A549 (cell line): ENCODE measurements around the gene SUPT3H. TPM values are rescaled to one million over a fixed set of nuclear protein-coding genes. Genes with fewer than 3 reads are reported as not detected.

Experiments used
- ATAC-seq, 2 experiments: fragments of 200-7000 bp in 1 of 2; fragments of >200 bp in 1 of 2; cut with Nextera tagmentation in 1 of 2; cut with Tn5 transposase in 1 of 2; 3 replicates each; pipeline versions ENCODE4 v1.8.0 to v1.9.1; 2018 to 2020; ENCODE audit warnings: mild to moderate bottlenecking in 1 of 2, moderate library complexity in 1 of 2
- CTCF ChIA-PET: fragments of 300-600 bp; sonication (Branson Sonifier 250); formaldehyde crosslinking; extraction: SDS; loops from one replicate; lab custom pipeline; 2021; ENCODE audit warnings: antibody characterized with exemption, inconsistent platforms; lab: Yijun Ruan, JAX
- POLR2A ChIA-PET: fragments of 350-600 bp; formaldehyde crosslinking; extraction: SDS; loops from one replicate; lab custom pipeline; 2021; ENCODE audit warnings: antibody characterized with exemption, inconsistent platforms; lab: Yijun Ruan, JAX
- DNase-seq, 2 experiments: peaks; one replicate each; pipeline versions ENCODE4 v3.0.0 to v3.0.0-alpha.2; 2011 to 2016; ENCODE audit warnings: low read depth in 1 of 2, low spot score in 1 of 2
- FAIRE-seq: peaks from 2 replicates; lab custom pipeline; 2011; peaks lifted over from hg19 to GRCh38; lab: Jason Lieb, UNC
- H3K27ac ChIP-seq, 2 experiments: fragments of >200 bp; sonication (Bioruptor Twin); formaldehyde crosslinking; 3 replicates each; pipeline ENCODE4 v1.5.1; 2016 to 2017
- H3K4me1 ChIP-seq: fragments of >200 bp; sonication (Bioruptor Twin); formaldehyde crosslinking; 3 replicates; pipeline ENCODE4 v1.6.1; 2016
- H3K4me2 ChIP-seq: fragments of >200 bp; sonication (Bioruptor Twin); formaldehyde crosslinking; 3 replicates; pipeline ENCODE4 v1.6.1; 2016
- H3K4me3 ChIP-seq: fragments of >200 bp; sonication (Bioruptor Twin); formaldehyde crosslinking; 3 replicates; pipeline ENCODE4 v1.5.1; 2016
- H3K9me3 ChIP-seq: fragments of >200 bp; sonication (Bioruptor Twin); formaldehyde crosslinking; 3 replicates; pipeline ENCODE4 v1.6.1; 2016
- BHLHE40 ChIP-seq: IDR thresholded peaks from 2 replicates; pipeline ENCODE4 v1.6.1; 2012; ENCODE audit warnings: low read depth, low read length, inconsistent platforms
- CBX2 ChIP-seq: fragments of 200-600 bp; sonication (generic); IDR thresholded peaks from 2 replicates; pipeline ENCODE4 v1.6.1; 2016; ENCODE audit warnings: low read depth, mild to moderate bottlenecking, borderline replicate concordance
- CEBPB ChIP-seq, 2 experiments: fragments of >200 bp in 1 of 2; sonication (Bioruptor Twin) in 1 of 2; formaldehyde crosslinking in 1 of 2; IDR thresholded peaks; 2 replicates each; pipeline ENCODE4 v1.6.1; 2012 to 2016
- FOSL2 ChIP-seq, 2 experiments: fragments of 450-650 bp in 1 of 2; fragments of >200 bp in 1 of 2; sonication (Bioruptor Twin) in 1 of 2; formaldehyde crosslinking; IDR thresholded peaks; 2 replicates each; pipeline versions ENCODE4 v1.5.0 to v1.6.1; 2016 to 2020; ENCODE audit warnings: mild to moderate bottlenecking in 1 of 2, moderate library complexity in 1 of 2
- FOXS1 ChIP-seq: fragments of 250-450 bp; sonication (Bioruptor Pico); IDR thresholded peaks from 2 replicates; pipeline ENCODE4 v1.5.0; 2020; ENCODE audit warnings: mild to moderate bottlenecking, moderate library complexity
- GATA3 ChIP-seq: IDR thresholded peaks from 2 replicates; pipeline ENCODE4 v1.6.1; 2012; ENCODE audit warnings: borderline replicate concordance
- HDAC2 ChIP-seq: fragments of 200-600 bp; sonication (generic); IDR thresholded peaks from 2 replicates; pipeline ENCODE4 v1.6.1; 2016
- HEYL ChIP-seq: fragments of 250-450 bp; sonication (Bioruptor Pico); IDR thresholded peaks from 2 replicates; pipeline ENCODE4 v1.8.0; 2021; ENCODE audit warnings: mild to moderate bottlenecking, moderate library complexity
- HOXB5 ChIP-seq: fragments of 250-450 bp; sonication (Bioruptor Pico); IDR thresholded peaks from 2 replicates; pipeline ENCODE4 v1.5.0; 2020; ENCODE audit warnings: mild to moderate bottlenecking, moderate library complexity
- JUN ChIP-seq, 2 experiments: fragments of >200 bp; sonication (Bioruptor Twin); formaldehyde crosslinking; IDR thresholded peaks; 2 replicates in 1 of 2; 3 replicates in 1 of 2; pipeline ENCODE4 v1.6.1; 2016 to 2017
- JUNB ChIP-seq: fragments of >200 bp; sonication (Bioruptor Twin); formaldehyde crosslinking; IDR thresholded peaks from 2 replicates; pipeline ENCODE4 v1.6.1; 2016
- MYC ChIP-seq: IDR thresholded peaks from 2 replicates; pipeline ENCODE4 v1.6.1; 2012; ENCODE audit warnings: mild to moderate bottlenecking, inconsistent platforms, low read length, improper control_type of control experiment, borderline replicate concordance
- NPAS2 ChIP-seq: fragments of 250-450 bp; sonication (Bioruptor Pico); IDR thresholded peaks from 2 replicates; pipeline ENCODE4 v1.8.0; 2022; ENCODE audit warnings: mild to moderate bottlenecking, moderate library complexity, borderline replicate concordance
- NR3C1 ChIP-seq: fragments of >200 bp; sonication (Bioruptor Twin); formaldehyde crosslinking; IDR thresholded peaks from 3 replicates; pipeline ENCODE4 v1.6.1; 2017
- POLR2A ChIP-seq: IDR thresholded peaks from 2 replicates; pipeline ENCODE4 v1.6.1; 2012; ENCODE audit warnings: mild to moderate bottlenecking, low read length
- RFX5 ChIP-seq: fragments of 450-650 bp; IDR thresholded peaks from 2 replicates; pipeline ENCODE4 v1.7.1; 2014; ENCODE audit warnings: antibody characterized with exemption, mild to moderate bottlenecking, moderate library complexity
- RNF2 ChIP-seq: fragments of 200-600 bp; sonication (generic); IDR thresholded peaks from 2 replicates; pipeline ENCODE4 v1.6.1; 2016; ENCODE audit warnings: low read depth, mild to moderate bottlenecking, antibody characterized with exemption, moderate library complexity, borderline replicate concordance
- SMC3 ChIP-seq: fragments of >200 bp; sonication (Bioruptor Twin); formaldehyde crosslinking; IDR thresholded peaks from 3 replicates; pipeline ENCODE4 v1.6.1; 2018; ENCODE audit warnings: inconsistent platforms
- SREBF2 ChIP-seq: fragments of 450-650 bp; IDR thresholded peaks from 2 replicates; pipeline ENCODE4 v1.6.1; 2014; ENCODE audit warnings: mild to moderate bottlenecking, moderate library complexity
- TFCP2L1 ChIP-seq: fragments of 250-450 bp; sonication (Bioruptor Pico); IDR thresholded peaks from 2 replicates; pipeline ENCODE4 v1.5.0; 2021; ENCODE audit warnings: mild to moderate bottlenecking
- ZC3H11A ChIP-seq: fragments of 450-650 bp; IDR thresholded peaks from 2 replicates; pipeline ENCODE4 v1.6.1; 2014; ENCODE audit warnings: antibody characterized with exemption, mild to moderate bottlenecking
- WGBS: methylation state at CpG from one replicate; pipeline ENCODE4 v1.1.6; 2017; ENCODE audit errors: missing lambda C conversion rate; 5-methylcytosine and 5-hydroxymethylcytosine counted together
- polyA plus RNA-seq, 4 experiments: library from polyadenylated mRNA; depleted of rRNA in 3 of 4; stranded (reverse); fragments of >200 nt; fragmentation: RNase III in 1 of 4; extraction: RNeasy Plus Mini Kit Qiagen cat#74134 plus additional on column Dnase treatment in 1 of 4; gene quantifications; 2 replicates in 3 of 4; 3 replicates in 1 of 4; pipeline ENCODE4 v1.2.3, GENCODE V29; 2011 to 2017
- TF ChIP-seq, protein P1 (sequence below): IDR thresholded peaks from 2 replicates; pipeline ENCODE4 v1.6.1; 2012; ENCODE audit warnings: low read depth, borderline replicate concordance
- TF ChIP-seq, protein P2 (sequence below): fragments of >200 bp; sonication (Bioruptor Twin); formaldehyde crosslinking; IDR thresholded peaks from 3 replicates; pipeline ENCODE4 v1.5.1; 2016
- TF ChIP-seq, protein P3 (sequence below): fragments of 150-350 bp; IDR thresholded peaks from 2 replicates; pipeline ENCODE4 v1.6.1; 2014; ENCODE audit warnings: low read depth, mild to moderate bottlenecking, low read length
- TF ChIP-seq, protein P4 (sequence below): fragments of 250-450 bp; sonication (Bioruptor Pico); IDR thresholded peaks from 2 replicates; pipeline ENCODE4 v1.5.0; 2020; ENCODE audit warnings: low read depth, mild to moderate bottlenecking, moderate library complexity
- TF ChIP-seq, protein P5 (sequence below): fragments of >200 bp; sonication (Bioruptor Twin); formaldehyde crosslinking; IDR thresholded peaks from 2 replicates; pipeline ENCODE4 v1.6.1; 2016
- TF ChIP-seq, protein P6 (sequence below): fragments of 200-600 bp; sonication (generic); IDR thresholded peaks from 2 replicates; pipeline ENCODE4 v1.6.1; 2016; ENCODE audit warnings: antibody characterized with exemption, mild to moderate bottlenecking, moderate library complexity
- TF ChIP-seq, protein P7 (sequence below): fragments of 450-650 bp; IDR thresholded peaks from 2 replicates; pipeline ENCODE4 v1.6.1; 2014; ENCODE audit warnings: antibody characterized with exemption

The SUPT3H gene
- polyA plus RNA-seq, 2 of the 4 experiments (the other 2 are of a cell fraction) = 4.3 to 6.2 TPM

DNA sequence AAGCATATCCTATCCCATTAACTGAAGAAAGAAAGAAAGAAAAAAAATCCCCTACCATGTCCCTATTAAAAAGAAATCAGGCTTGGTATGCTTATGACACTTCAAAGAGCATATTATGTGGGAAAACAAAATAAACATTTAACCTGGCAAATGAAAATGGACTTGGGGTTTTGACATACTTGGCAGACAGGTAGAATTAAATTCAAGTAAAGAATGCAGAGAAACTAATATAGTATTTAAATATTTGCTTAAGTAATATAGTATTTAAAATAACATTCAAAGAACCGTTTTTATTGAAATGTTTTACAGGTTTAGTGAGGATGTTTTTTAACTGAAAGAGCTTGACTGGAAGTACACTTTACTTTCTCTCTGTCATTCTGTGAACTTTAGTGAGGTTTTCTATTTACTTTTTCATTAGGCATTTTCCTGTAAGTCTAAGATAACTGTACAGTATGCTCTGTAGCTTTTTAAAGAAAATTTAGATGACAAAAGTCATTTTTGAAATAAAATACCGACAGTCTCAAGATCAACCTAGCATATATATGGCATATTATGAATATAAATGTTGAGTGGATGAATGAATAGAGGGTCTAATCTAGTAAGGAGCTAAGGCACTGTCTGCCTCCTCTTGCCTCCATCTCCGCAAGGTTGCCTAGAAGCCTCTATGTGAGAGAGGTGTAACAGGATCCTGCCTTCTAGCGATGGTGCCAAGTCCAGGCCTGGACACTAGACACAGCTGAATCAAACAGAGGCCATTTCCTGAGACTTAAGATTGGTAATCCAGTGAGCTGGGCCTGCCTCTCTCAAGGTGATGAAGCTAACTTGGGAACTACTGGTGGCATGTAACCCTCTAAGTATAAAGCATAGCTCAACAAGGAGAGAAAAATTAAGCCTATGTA lies 394.0 kb downstream of the SUPT3H start:
- ATAC-seq (no peak), FAIRE-seq (no peak), DNase-seq (no peak)
- H3K4me2 ChIP-seq = no peak overlapping the region
- no peaks in the 10 kb centered on the region for H3K4me1 ChIP-seq
- H3K4me3 ChIP-seq = no peak overlapping the region
- H3K27ac ChIP-seq = no peak overlapping the region
- POLR2A ChIA-PET = interaction anchor here (0.7 kb wide), 1 partner anchor 23 kb away, joined by 3 read pairs; no protein-coding TSS in a partner anchor
- CTCF ChIA-PET = no interaction called here
- no peaks in the 10 kb centered on the region for H3K9me3 ChIP-seq
- TF ChIP-seq SREBF2 = no peak
- TF ChIP-seq RFX5 = no peak
- TF ChIP-seq NR3C1 = no peak
- TF ChIP-seq CEBPB (IDR thresholded peaks at IDR 0.05) = no peak
- TF ChIP-seq TFCP2L1 (CRISPR knock-in tag) = no peak
- no peak for TF ChIP-seq JUNB
- TF ChIP-seq, protein P1, sequence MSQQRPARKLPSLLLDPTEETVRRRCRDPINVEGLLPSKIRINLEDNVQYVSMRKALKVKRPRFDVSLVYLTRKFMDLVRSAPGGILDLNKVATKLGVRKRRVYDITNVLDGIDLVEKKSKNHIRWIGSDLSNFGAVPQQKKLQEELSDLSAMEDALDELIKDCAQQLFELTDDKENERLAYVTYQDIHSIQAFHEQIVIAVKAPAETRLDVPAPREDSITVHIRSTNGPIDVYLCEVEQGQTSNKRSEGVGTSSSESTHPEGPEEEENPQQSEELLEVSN = no peak
- TF ChIP-seq, protein P2, sequence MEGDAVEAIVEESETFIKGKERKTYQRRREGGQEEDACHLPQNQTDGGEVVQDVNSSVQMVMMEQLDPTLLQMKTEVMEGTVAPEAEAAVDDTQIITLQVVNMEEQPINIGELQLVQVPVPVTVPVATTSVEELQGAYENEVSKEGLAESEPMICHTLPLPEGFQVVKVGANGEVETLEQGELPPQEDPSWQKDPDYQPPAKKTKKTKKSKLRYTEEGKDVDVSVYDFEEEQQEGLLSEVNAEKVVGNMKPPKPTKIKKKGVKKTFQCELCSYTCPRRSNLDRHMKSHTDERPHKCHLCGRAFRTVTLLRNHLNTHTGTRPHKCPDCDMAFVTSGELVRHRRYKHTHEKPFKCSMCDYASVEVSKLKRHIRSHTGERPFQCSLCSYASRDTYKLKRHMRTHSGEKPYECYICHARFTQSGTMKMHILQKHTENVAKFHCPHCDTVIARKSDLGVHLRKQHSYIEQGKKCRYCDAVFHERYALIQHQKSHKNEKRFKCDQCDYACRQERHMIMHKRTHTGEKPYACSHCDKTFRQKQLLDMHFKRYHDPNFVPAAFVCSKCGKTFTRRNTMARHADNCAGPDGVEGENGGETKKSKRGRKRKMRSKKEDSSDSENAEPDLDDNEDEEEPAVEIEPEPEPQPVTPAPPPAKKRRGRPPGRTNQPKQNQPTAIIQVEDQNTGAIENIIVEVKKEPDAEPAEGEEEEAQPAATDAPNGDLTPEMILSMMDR = no peak
- no peak for TF ChIP-seq CBX2
- TF ChIP-seq, protein P3, sequence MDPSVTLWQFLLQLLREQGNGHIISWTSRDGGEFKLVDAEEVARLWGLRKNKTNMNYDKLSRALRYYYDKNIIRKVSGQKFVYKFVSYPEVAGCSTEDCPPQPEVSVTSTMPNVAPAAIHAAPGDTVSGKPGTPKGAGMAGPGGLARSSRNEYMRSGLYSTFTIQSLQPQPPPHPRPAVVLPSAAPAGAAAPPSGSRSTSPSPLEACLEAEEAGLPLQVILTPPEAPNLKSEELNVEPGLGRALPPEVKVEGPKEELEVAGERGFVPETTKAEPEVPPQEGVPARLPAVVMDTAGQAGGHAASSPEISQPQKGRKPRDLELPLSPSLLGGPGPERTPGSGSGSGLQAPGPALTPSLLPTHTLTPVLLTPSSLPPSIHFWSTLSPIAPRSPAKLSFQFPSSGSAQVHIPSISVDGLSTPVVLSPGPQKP = no peak
- TF ChIP-seq GATA3 = no peak
- TF ChIP-seq BHLHE40 = no peak
- no peak for TF ChIP-seq ZC3H11A
- no peak for TF ChIP-seq NPAS2 (CRISPR knock-in tag)
- TF ChIP-seq, protein P4, sequence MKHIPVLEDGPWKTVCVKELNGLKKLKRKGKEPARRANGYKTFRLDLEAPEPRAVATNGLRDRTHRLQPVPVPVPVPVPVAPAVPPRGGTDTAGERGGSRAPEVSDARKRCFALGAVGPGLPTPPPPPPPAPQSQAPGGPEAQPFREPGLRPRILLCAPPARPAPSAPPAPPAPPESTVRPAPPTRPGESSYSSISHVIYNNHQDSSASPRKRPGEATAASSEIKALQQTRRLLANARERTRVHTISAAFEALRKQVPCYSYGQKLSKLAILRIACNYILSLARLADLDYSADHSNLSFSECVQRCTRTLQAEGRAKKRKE = no peak
- TF ChIP-seq, protein P5, sequence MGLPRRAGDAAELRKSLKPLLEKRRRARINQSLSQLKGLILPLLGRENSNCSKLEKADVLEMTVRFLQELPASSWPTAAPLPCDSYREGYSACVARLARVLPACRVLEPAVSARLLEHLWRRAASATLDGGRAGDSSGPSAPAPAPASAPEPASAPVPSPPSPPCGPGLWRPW = no peak
- TF ChIP-seq, all 56 proteins: peak for 0
- whole genome bisulfite sequencing = 54% methylated on average over 4 of the region's 4 CpGs

DNA sequence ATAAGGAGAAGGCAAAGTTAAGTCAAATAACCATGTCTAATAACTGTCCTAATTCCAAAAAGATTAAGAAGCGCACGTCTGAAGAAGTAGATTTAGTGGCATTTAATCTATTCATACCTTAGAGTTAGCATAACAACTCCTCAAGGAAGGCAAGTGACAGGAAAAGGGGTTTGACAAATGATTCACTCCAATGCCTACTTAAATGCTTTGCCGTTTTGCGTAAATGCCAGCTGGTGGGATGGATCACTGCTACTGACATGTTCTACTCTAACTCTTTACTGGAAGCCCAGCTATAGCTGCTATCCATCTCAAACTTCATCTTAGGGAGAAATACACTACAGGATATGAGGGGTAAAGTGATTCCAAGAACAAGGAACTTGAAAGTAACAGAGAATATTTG lies 396.9 kb downstream of the SUPT3H start:
- POLR2A ChIA-PET = no interaction called here

More for the DNA sequence above, 396.9 kb downstream of the SUPT3H start:
- WGBS = 88% methylated on average over 4 of the region's 4 CpGs
- no peaks in the 10 kb centered on the region for H3K4me1 ChIP-seq
- FAIRE-seq (no peak), DNase-seq (no peak), ATAC-seq (no peak)
- H3K4me2 ChIP-seq = no peak overlapping the region
- H3K27ac ChIP-seq = no peak overlapping the region
- TF ChIP-seq FOSL2 (IDR thresholded peaks at IDR 0.05) (no peak), FOSL2 (CRISPR knock-in tag; IDR thresholded peaks at IDR 0.05) (no peak), FOXS1 (no peak), MYC (no peak), JUNB (no peak), RNF2 (no peak), SMC3 (no peak), HEYL (CRISPR knock-in tag) (no peak), HDAC2 (no peak), HOXB5 (CRISPR knock-in tag) (no peak), GATA3 (no peak), NR3C1 (no peak), POLR2A (no peak), JUN (IDR thresholded peaks at IDR 0.05) (no peak)
- TF ChIP-seq, protein P6, sequence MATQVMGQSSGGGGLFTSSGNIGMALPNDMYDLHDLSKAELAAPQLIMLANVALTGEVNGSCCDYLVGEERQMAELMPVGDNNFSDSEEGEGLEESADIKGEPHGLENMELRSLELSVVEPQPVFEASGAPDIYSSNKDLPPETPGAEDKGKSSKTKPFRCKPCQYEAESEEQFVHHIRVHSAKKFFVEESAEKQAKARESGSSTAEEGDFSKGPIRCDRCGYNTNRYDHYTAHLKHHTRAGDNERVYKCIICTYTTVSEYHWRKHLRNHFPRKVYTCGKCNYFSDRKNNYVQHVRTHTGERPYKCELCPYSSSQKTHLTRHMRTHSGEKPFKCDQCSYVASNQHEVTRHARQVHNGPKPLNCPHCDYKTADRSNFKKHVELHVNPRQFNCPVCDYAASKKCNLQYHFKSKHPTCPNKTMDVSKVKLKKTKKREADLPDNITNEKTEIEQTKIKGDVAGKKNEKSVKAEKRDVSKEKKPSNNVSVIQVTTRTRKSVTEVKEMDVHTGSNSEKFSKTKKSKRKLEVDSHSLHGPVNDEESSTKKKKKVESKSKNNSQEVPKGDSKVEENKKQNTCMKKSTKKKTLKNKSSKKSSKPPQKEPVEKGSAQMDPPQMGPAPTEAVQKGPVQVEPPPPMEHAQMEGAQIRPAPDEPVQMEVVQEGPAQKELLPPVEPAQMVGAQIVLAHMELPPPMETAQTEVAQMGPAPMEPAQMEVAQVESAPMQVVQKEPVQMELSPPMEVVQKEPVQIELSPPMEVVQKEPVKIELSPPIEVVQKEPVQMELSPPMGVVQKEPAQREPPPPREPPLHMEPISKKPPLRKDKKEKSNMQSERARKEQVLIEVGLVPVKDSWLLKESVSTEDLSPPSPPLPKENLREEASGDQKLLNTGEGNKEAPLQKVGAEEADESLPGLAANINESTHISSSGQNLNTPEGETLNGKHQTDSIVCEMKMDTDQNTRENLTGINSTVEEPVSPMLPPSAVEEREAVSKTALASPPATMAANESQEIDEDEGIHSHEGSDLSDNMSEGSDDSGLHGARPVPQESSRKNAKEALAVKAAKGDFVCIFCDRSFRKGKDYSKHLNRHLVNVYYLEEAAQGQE = no peak
- TF ChIP-seq, protein P7, sequence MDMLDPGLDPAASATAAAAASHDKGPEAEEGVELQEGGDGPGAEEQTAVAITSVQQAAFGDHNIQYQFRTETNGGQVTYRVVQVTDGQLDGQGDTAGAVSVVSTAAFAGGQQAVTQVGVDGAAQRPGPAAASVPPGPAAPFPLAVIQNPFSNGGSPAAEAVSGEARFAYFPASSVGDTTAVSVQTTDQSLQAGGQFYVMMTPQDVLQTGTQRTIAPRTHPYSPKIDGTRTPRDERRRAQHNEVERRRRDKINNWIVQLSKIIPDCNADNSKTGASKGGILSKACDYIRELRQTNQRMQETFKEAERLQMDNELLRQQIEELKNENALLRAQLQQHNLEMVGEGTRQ = no peak
- no peak overlapping the region for H3K4me3 ChIP-seq
- H3K9me3 ChIP-seq = no peaks in the 10 kb centered on the region
- CTCF ChIA-PET = no interaction called here
